Testis (tissue), 2 donors: ENCODE measurements around the gene ZNF500.

Source experiments
- CTCF ChIP-seq, 3 experiments: fragments of 450-650 bp in 2 of 3; fragments of 200-600 bp in 1 of 3; sonication (generic) in 1 of 3; IDR thresholded peaks; one replicate each; pipeline ENCODE4 v1.5.1; 2016 to 2019; ENCODE audit warnings: antibody characterized with exemption in 3 of 3, mild to moderate bottlenecking in 2 of 3, moderate library complexity in 1 of 3
- POLR2A ChIP-seq: fragments of 450-650 bp; IDR thresholded peaks from one replicate; pipeline ENCODE4 v1.6.1; 2017; ENCODE audit warnings: antibody characterized with exemption, mild to moderate bottlenecking, moderate library complexity

DNA sequence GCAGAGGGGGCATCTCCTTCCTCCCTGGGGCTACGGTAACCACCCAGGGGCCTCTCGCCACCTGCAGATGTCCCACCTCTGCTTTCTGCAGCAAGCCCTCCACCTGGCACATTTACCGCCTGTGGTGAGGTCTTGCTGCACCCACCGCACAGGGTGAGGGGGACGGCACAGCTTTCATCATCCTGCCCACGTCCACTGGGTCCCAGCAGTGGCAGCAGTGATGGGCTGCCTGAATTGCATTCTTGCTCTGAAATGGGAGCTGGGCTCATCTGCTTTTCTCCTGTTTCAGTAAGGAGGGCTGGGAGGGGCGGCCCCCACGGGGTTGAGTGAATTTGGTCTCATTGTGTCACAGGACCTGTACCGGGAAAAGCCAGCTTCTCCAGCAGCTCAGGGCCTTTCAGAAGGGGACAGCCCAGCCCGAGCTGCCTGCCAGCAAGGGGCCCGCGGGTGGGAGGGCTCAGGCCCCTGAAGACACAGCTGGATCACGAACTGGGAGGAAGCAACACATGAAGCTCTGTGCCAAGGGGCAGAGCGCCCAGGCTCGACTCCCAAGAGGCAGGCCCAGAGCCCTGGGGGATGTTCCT, 19.9 kb downstream of the ZNF500 start:
- no peak for TF ChIP-seq CTCF (IDR thresholded peaks at IDR 0.05)
- TF ChIP-seq POLR2A, result no peak
